Breast epithelium (tissue), 4 donors: ENCODE measurements around the gene DSCAML1. TPM values are rescaled to one million over a fixed set of nuclear protein-coding genes. Genes with fewer than 3 reads are reported as not detected.
A peak's percentile ranks its signal among the peaks of the same experiment; 100 is the strongest.

Experiments
- DNase-seq, 2 donors: peaks; one replicate each; pipeline ENCODE4 v3.0.0-alpha.2; 2019; ENCODE audit warnings: low spot score in 2 of 2
- H3K27ac ChIP-seq, 2 donors: fragments of 200-600 bp; sonication (generic) in 1 of 2; one replicate each; pipeline ENCODE4 v1.5.1; 2016 to 2019; ENCODE audit warnings: mild to moderate bottlenecking in 1 of 2
- H3K27me3 ChIP-seq, 2 donors: fragments of 200-600 bp; sonication (generic) in 1 of 2; one replicate each; pipeline versions ENCODE4 v1.5.1 to v1.6.0; 2017 to 2019; ENCODE audit warnings: control low read depth in 1 of 2, mild to moderate bottlenecking in 1 of 2
- H3K36me3 ChIP-seq: fragments of 200-600 bp; one replicate; pipeline ENCODE4 v1.5.1; 2019
- H3K4me1 ChIP-seq, 2 donors: fragments of 200-600 bp; sonication (generic); one replicate each; pipeline ENCODE4 v1.5.1; 2016 to 2019; ENCODE audit warnings: control low read depth in 1 of 2
- H3K4me3 ChIP-seq, 3 donors: fragments of 200-600 bp; sonication (generic); 1 replicate in 2 of 3; 2 replicates in 1 of 3; pipeline ENCODE4 v1.5.1; 2016 to 2019; ENCODE audit warnings: mild to moderate bottlenecking in 3 of 3, moderate library complexity in 2 of 3
- H3K9me3 ChIP-seq, 2 donors: fragments of 200-600 bp; sonication (generic) in 1 of 2; one replicate each; pipeline ENCODE4 v1.5.1; 2016 to 2019; ENCODE audit warnings: control low read depth in 1 of 2
- CTCF ChIP-seq, 3 donors: fragments of 450-650 bp; IDR thresholded peaks; one replicate each; pipeline ENCODE4 v1.5.1; 2016 to 2017; ENCODE audit warnings: antibody characterized with exemption in 3 of 3, mild to moderate bottlenecking in 3 of 3, moderate library complexity in 3 of 3
- POLR2A ChIP-seq: fragments of 450-650 bp; IDR thresholded peaks from one replicate; pipeline ENCODE4 v1.6.1; 2016; ENCODE audit warnings: antibody characterized with exemption, mild to moderate bottlenecking, moderate library complexity
- POLR2AphosphoS5 ChIP-seq, 3 donors: sonication (generic); formaldehyde crosslinking; IDR thresholded peaks; one replicate each; pipeline ENCODE4 v1.6.1; 2017; ENCODE audit warnings: antibody characterized with exemption in 3 of 3
- intact Hi-C: fragments of 100-400 bp; cut with DNase I; formaldehyde crosslinking; loops from one replicate; pipeline ENCODE4 v1.15.1; 2023; ENCODE audit warnings: low total_unique reads
- total RNA-seq, 3 donors: library from RNA; depleted of rRNA; stranded (reverse); fragments of >200 nt; gene quantifications; one replicate each; pipeline ENCODE4 v1.1.0, GENCODE V29; 2016

The DSCAML1 gene
- total RNA-seq, 3 donors from 2014 or later, result 0.33 to 1.8 (median 0.64) TPM

DNA sequence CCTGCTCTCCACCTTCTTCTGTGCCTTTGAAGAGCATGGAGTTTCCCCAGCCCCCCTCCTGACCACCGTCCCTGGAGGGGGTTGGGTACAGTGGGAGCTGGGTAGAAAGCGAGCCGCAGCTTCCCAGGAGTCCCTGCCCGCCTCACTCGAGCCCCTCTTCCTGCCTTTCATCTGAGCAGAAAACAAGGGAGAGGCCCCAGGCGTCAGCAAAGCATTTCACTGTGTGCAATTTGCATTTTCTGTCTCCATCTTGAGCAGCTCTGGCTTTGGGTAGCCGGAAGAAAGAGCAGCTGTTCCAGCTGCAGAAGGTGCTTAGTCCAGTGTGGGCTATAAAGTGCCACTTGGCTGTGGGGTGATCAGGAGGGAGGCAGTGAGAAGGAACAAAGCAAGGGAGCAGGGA lies 239.7 kb downstream of the DSCAML1 start:
- DNase-seq, result no peak
- intact Hi-C loops, result no loop called here
- Histone ChIP-seq H3K4me1 (no peaks in the 10 kb centered on the region), H3K4me3 (no peak overlapping the region), H3K27ac (no peak overlapping the region), H3K9me3 (no peaks in the 10 kb centered on the region), H3K27me3 (no peaks in the 10 kb centered on the region), H3K36me3 (no peaks in the 10 kb centered on the region)
- no peak for TF ChIP-seq CTCF (IDR thresholded peaks at IDR 0.05)

- Histone ChIP-seq H3K27me3 (no peaks in the 10 kb centered on the region), H3K36me3 (no peaks in the 10 kb centered on the region), H3K4me3 (no peak overlapping the region), H3K9me3 (no peaks in the 10 kb centered on the region), H3K4me1 (no peaks in the 10 kb centered on the region), H3K27ac (no peak overlapping the region)
- no peak for TF ChIP-seq POLR2A
- no peak for TF ChIP-seq POLR2AphosphoS5 (IDR thresholded peaks at IDR 0.05)
- no peak for TF ChIP-seq CTCF (IDR thresholded peaks at IDR 0.05)
- intact Hi-C loops, result no loop called here
- DNase-seq, result peak in 1 of 2 donors; percentile 19
Measured at GRCh38 chr11:117554601-117555333, 242.2 kb downstream of the DSCAML1 start.

DNA sequence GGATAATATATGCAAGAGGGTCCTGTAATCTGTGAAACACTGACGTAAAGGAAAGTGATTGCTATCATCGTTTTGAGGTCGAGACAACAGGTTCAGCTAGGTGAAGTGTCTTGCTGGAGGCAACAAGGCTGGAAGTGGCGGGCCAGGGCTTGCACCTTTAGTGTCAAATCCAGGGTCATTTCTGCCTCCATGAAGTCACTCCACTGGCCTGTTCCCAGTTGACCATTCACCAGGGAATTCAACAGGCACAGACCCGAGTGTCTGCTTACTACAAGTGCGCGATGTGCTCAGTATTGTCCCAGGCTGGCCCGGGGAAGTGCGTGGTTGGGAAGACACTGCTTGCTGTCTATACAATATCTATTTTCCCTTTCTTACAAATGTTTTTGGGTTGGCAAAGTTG lies 244.4 kb downstream of the DSCAML1 start:
- no peaks in the 10 kb centered on the region for H3K4me1 ChIP-seq
- no peaks in the 10 kb centered on the region for H3K9me3 ChIP-seq
- H3K27me3 ChIP-seq, result no peaks in the 10 kb centered on the region
- no peak overlapping the region for H3K27ac ChIP-seq
- intact Hi-C loops, result no loop called here
- DNase-seq, result no peak
- H3K36me3 ChIP-seq, result no peaks in the 10 kb centered on the region
- no peak overlapping the region for H3K4me3 ChIP-seq
- TF ChIP-seq POLR2A (no peak), CTCF (IDR thresholded peaks at IDR 0.05) (no peak), POLR2AphosphoS5 (IDR thresholded peaks at IDR 0.05) (no peak)

- TF ChIP-seq POLR2AphosphoS5 (IDR thresholded peaks at IDR 0.05) (no peak), POLR2A (no peak), CTCF (IDR thresholded peaks at IDR 0.05) (no peak)
- DNase-seq, result no peak
- Histone ChIP-seq H3K36me3 (no peaks in the 10 kb centered on the region), H3K4me3 (no peak overlapping the region), H3K9me3 (no peaks in the 10 kb centered on the region), H3K4me1 (no peaks in the 10 kb centered on the region), H3K27ac (no peak overlapping the region), H3K27me3 (no peaks in the 10 kb centered on the region)
- intact Hi-C loops, result no loop called here
Measured at GRCh38 chr11:117551761-117552343, 245.2 kb downstream of the DSCAML1 start.

DNA sequence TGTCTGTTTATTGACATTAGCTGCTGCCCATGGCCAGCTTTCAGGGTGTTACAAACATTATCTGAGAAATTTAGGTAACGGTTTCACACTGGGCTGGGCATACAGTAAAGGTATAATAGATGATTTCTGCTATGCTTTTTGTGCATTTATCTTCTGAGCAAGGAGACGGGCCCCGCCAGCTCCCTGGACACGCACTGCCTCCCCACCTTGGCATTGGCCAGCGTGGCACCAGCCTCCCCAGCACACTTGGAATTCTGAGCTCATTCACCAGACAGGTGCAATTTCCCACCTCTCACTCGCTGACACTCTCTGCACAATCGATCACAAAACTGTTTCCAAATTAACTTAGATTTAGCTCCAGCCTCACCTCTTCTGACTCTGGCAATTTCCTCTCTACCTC lies 246.6 kb downstream of the DSCAML1 start:
- Histone ChIP-seq H3K9me3 (no peaks in the 10 kb centered on the region), H3K27me3 (no peaks in the 10 kb centered on the region), H3K36me3 (no peaks in the 10 kb centered on the region), H3K27ac (no peak overlapping the region), H3K4me3 (no peak overlapping the region), H3K4me1 (no peaks in the 10 kb centered on the region)
- no peak for DNase-seq
- intact Hi-C loops, result no loop called here
- TF ChIP-seq CTCF (IDR thresholded peaks at IDR 0.05) (no peak), POLR2AphosphoS5 (IDR thresholded peaks at IDR 0.05) (no peak), POLR2A (no peak)
